BE2C (cell line): ENCODE results near the gene DAPK2.
"Not testable (repeated sequence)": the region's sequence is repeated elsewhere in the genome, so short reads cannot be mapped to it uniquely, and the experiment has no call there.

ENCODE experiments used
- DNase-seq: peaks from one replicate; pipeline ENCODE4 v3.0.0-alpha.2; 2020
- H3K27me3 ChIP-seq: fragments of 250-450 bp; sonication (Bioruptor Pico); 2 replicates; pipeline ENCODE4 v1.5.1; 2020; ENCODE audit warnings: mild to moderate bottlenecking
- H3K36me3 ChIP-seq: fragments of 250-450 bp; sonication (Bioruptor Pico); 2 replicates; pipeline ENCODE4 v1.5.1; 2020; ENCODE audit warnings: mild to moderate bottlenecking
- H3K4me1 ChIP-seq: fragments of 250-450 bp; sonication (Bioruptor Pico); 2 replicates; pipeline ENCODE4 v1.5.1; 2020
- H3K4me3 ChIP-seq: 2 replicates; pipeline ENCODE4 v1.5.1; 2011; ENCODE audit warnings: low read depth, low read length
- H3K9me3 ChIP-seq: fragments of 250-450 bp; sonication (Bioruptor Pico); 2 replicates; pipeline ENCODE4 v1.5.1; 2020
- TF ChIP-seq, protein P1 (sequence below): IDR thresholded peaks from 2 replicates; pipeline ENCODE4 v1.5.1; 2012; ENCODE audit warnings: mild to moderate bottlenecking, low read depth, low read length

DAPK2 gene

DNA sequence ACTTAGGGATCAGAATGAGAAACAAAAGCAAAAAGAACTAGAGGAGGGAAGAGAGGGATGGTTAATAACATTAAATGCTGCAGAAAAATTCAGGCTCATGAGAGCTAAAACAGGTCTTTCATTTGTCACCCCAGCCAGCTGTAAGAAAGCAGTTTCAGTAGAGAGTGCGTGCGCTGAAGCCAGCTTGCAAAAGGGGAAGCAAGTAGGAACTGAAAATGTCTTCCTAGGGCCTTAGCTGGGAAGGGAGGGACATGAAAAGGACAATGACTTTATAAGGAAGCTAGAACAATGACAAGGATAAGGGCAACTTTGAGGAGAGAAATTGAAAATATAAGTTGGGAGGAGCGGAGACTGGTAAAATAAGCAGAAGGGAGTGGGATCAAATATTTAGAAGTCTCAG is 44.2 kb upstream of the DAPK2 start:
- Histone ChIP-seq H3K27me3 (no peaks in the 10 kb centered on the region), H3K9me3 (no peaks in the 10 kb centered on the region), H3K36me3 (peaks cover 26% of the 10 kb centered on the region), H3K4me1 (peaks cover 8% of the 10 kb centered on the region), H3K4me3 (no peak overlapping the region)
- DNase-seq: no peak
- TF ChIP-seq, protein P1, sequence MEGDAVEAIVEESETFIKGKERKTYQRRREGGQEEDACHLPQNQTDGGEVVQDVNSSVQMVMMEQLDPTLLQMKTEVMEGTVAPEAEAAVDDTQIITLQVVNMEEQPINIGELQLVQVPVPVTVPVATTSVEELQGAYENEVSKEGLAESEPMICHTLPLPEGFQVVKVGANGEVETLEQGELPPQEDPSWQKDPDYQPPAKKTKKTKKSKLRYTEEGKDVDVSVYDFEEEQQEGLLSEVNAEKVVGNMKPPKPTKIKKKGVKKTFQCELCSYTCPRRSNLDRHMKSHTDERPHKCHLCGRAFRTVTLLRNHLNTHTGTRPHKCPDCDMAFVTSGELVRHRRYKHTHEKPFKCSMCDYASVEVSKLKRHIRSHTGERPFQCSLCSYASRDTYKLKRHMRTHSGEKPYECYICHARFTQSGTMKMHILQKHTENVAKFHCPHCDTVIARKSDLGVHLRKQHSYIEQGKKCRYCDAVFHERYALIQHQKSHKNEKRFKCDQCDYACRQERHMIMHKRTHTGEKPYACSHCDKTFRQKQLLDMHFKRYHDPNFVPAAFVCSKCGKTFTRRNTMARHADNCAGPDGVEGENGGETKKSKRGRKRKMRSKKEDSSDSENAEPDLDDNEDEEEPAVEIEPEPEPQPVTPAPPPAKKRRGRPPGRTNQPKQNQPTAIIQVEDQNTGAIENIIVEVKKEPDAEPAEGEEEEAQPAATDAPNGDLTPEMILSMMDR: no peak

DNA sequence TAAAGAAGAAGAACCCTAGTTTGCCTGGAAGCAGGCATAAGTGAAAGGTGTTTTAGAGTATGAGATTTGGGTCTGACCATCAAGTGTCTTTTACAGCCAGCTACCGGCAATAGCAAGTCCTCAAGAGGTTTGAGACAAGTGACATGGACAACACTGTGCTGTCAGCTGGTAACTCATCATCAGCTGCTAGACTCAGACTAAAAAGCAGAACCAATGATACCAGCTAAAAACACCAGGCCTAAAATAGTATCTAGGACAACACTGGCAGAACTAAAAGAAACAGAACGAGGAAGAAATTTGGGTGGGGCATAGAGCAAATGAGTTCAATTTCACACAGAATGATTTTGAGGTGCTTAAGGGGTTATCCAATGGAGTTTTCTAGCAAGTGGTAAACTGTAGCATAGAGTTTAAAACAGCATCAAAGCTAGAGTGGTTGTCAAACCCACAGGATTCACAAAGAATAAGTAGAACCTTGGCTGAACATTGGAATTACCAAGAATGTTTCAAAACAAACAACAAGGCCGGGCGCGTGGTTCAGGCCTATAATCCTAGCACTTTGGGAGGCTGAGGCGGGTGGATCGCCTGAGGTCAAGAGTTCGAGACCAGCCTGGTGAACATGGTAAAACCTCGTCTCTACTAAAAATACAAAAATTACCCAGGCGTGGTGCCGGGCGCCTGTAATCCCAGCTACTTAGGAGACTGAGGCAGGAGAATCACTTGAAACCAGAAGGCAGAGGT is 43.4 kb upstream of the DAPK2 start:
- TF ChIP-seq, protein P1: no peak
- peaks cover 5% of the 10 kb centered on the region for H3K4me1 ChIP-seq
- peaks cover 32% of the 10 kb centered on the region for H3K36me3 ChIP-seq
- H3K27me3 ChIP-seq: no peaks in the 10 kb centered on the region
- H3K9me3 ChIP-seq: no peaks in the 10 kb centered on the region
- no peak for DNase-seq
- no peak overlapping the region for H3K4me3 ChIP-seq

DNA sequence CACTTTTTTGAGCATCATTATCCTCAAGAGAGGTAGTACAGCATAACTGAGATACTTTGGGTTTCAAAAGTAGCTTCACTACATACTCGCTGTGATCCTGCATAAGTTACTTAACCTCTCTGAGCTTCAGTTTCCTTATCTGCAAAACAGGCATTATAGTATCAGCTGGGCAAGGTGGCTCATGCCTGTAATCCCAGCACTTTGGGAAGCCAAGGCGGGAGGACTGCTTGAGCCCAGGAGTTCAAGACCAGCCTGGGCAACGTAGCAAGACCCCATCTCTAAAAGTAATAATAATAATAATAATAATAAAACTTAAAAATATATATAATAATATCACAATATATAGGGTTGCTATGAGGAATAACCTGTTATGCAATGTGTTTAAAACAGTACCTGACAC is 36.5 kb upstream of the DAPK2 start:
- Histone ChIP-seq H3K36me3 (peaks cover 46% of the 10 kb centered on the region), H3K4me1 (no peaks in the 10 kb centered on the region), H3K27me3 (no peaks in the 10 kb centered on the region), H3K9me3 (no peaks in the 10 kb centered on the region), H3K4me3 (no peak overlapping the region)
- DNase-seq: no peak
- TF ChIP-seq, protein P1: no peak

DNA sequence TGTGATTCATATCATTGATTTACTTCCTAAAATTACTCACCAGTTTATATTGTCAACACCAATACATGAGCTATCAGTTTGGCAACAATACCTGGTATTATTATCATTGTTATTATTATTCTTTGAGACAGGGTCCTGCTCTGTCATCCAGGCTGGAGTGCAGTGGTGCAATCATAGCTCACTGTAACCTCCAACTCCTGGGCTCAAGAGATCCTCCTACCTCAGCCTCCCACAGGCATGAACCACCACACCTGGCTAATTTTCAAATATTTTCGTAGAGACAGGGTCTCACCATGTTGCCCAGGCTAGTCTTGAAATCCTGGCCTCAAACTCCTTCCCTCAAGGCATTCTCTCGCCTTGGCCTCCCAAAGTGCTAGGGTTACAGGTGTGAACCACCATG is 27.2 kb upstream of the DAPK2 start:
- H3K36me3 ChIP-seq: peaks cover 14% of the 10 kb centered on the region; the same call in 1 of the 2 replicates
- not testable (repeated sequence) for H3K4me1 ChIP-seq, DNase-seq, H3K4me3 ChIP-seq, H3K27me3 ChIP-seq, H3K9me3 ChIP-seq

DNA sequence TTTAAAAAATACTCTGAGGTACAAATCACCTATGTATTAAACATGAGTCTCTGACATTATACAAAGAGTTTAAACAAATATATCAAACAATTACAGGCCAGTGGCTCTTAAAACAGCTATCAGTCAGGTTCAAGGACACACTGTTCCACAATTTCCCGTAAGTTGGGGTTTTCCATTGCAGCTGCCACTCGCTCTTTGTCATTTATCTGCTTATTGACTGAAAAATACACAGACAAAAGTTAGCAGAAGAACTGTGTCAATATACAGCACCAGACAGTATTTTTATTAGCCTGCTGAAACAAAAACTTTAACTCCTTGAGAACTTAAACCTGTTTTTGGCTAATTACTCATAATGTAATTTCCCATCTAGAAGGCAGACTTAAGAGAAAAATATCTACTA is 26.5 kb upstream of the DAPK2 start:
- Histone ChIP-seq H3K27me3 (no peaks in the 10 kb centered on the region), H3K9me3 (no peaks in the 10 kb centered on the region), H3K4me1 (peaks cover 5% of the 10 kb centered on the region; the same call in 1 of the 2 replicates), H3K4me3 (no peak overlapping the region), H3K36me3 (peaks cover 14% of the 10 kb centered on the region; the same call in 1 of the 2 replicates)
- no peak for DNase-seq
- TF ChIP-seq, protein P1: no peak

DNA sequence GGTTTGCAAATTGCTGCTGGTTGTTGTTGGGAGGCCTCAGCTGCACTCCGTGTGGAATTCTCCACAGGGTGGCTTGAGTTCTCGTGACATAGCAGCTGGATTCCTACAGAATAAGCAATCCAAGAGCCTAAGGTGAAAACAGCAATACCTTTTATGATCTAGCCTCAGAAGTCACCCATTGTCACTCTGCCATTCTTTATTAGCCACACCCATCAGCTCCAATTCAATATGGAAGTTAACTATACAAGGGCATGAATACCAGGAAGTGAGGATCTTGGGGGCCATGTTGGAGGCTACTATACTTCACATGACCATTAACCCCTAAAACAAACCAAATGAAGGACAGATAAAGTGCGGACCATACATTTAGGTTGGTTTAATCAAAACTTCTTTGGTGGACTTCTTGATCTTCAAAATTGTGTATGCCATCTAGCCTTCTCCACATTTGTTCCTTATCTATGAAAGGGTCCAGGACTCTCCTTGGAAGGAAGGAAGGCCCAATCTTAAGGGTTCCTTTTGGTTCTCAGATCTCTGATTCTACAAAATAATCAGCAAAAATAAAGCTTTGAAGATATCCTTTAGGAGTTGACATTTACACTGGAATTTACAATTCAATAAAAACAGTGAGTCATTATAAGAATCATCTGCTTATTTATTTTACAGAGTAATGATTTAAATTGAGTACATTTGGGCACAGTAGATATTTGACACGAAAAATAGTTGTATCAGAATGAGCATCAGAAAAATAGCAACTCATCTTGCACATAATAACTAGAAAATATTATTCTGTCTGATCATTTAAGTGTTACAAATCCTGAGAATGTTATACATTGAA is 25.9 kb upstream of the DAPK2 start:
- peaks cover 6% of the 10 kb centered on the region; the same call in 1 of the 2 replicates for H3K4me1 ChIP-seq
- DNase-seq: no peak
- no peaks in the 10 kb centered on the region for H3K9me3 ChIP-seq
- H3K4me3 ChIP-seq: no peak overlapping the region
- TF ChIP-seq, protein P1: no peak
- no peaks in the 10 kb centered on the region for H3K27me3 ChIP-seq
- H3K36me3 ChIP-seq: peaks cover 14% of the 10 kb centered on the region; the same call in 1 of the 2 replicates
